HG02571 (cell line): ENCODE measurements around the gene MTF2.
"Not testable (repeated sequence)": the region's sequence is repeated elsewhere in the genome, so short reads cannot be mapped to it uniquely, and the experiment has no call there.

Experiments used
- ATAC-seq: cut with Tn5 transposase; IDR thresholded peaks from one replicate; pipeline ENCODE4 v1.9.1; 2021; ENCODE audit warnings: mild to moderate bottlenecking, moderate library complexity; ENCODE audit not compliant: unreplicated experiment

The MTF2 gene

GRCh38 chr1:93078986-93079654, at the start of gene MTF2:
MTF2 (plus strand) TSS chr1:93079283; CDS start chr1:93079527, 244 bp downstream.
- peak; percentile 72 for ATAC-seq

- no peak for ATAC-seq
Measured at GRCh38 chr1:93029317-93029716, 49.8 kb upstream of the MTF2 start.

- not testable (repeated sequence) for ATAC-seq
Measured at GRCh38 chr1:93030191-93030590, 48.9 kb upstream of the MTF2 start.

- ATAC-seq, result no peak
Measured at GRCh38 chr1:93031711-93032110, 47.4 kb upstream of the MTF2 start.

GRCh38 chr1:93033029-93033428, 46.1 kb upstream of the MTF2 start:
- no peak for ATAC-seq

GRCh38 chr1:93033785-93034184, 45.3 kb upstream of the MTF2 start:
- peak; percentile 77 for ATAC-seq

- no peak for ATAC-seq
Measured at GRCh38 chr1:93034397-93034796, 44.7 kb upstream of the MTF2 start.

GRCh38 chr1:93036672-93037071, 42.4 kb upstream of the MTF2 start:
- ATAC-seq, result no peak

GRCh38 chr1:93042187-93043056, 36.7 kb upstream of the MTF2 start:
- ATAC-seq, result peak; percentile 96

GRCh38 chr1:93043057-93043557, 36.0 kb upstream of the MTF2 start:
- no peak for ATAC-seq

GRCh38 chr1:93047618-93048017, 31.5 kb upstream of the MTF2 start:
- no peak for ATAC-seq

GRCh38 chr1:93051961-93052360, 27.1 kb upstream of the MTF2 start:
- no peak for ATAC-seq

GRCh38 chr1:93056214-93056613, 22.9 kb upstream of the MTF2 start:
- ATAC-seq, result no peak

GRCh38 chr1:93056649-93057048, 22.4 kb upstream of the MTF2 start:
- no peak for ATAC-seq

- no peak for ATAC-seq
Measured at GRCh38 chr1:93061895-93062792, 16.9 kb upstream of the MTF2 start.

GRCh38 chr1:93076268-93076667, 2.8 kb upstream of the MTF2 start:
- no peak for ATAC-seq

- ATAC-seq, result no peak
Measured at GRCh38 chr1:93078203-93078602, 880 bp upstream of the MTF2 start.

- no peak for ATAC-seq
Measured at GRCh38 chr1:93078638-93078985, 471 bp upstream of the MTF2 start.

- no peak for ATAC-seq
Measured at GRCh38 chr1:93079685-93080141, 630 bp downstream of the MTF2 start.

GRCh38 chr1:93080179-93080823, 1.2 kb downstream of the MTF2 start:
- ATAC-seq, result peak; percentile 63
